ENCODE measurements around the gene SLC7A7.
"Not testable (repeated sequence)": the region's sequence is repeated elsewhere in the genome, so short reads cannot be mapped to it uniquely, and the experiment has no call there.

The SLC7A7 gene

GRCh38 chr14:22764382-22764781, 50.9 kb downstream of the SLC7A7 start:
- no peak for TF ChIP-seq CTCF (conservative IDR thresholded peaks at IDR 0.05)

GRCh38 chr14:22761734-22762133, 53.5 kb downstream of the SLC7A7 start:
- no peak overlapping the region for H3K27ac ChIP-seq
- TF ChIP-seq CTCF (conservative IDR thresholded peaks at IDR 0.05) = no peak

More at GRCh38 chr14:22764382-22764781, 50.9 kb downstream of the SLC7A7 start:
- H3K27ac ChIP-seq = no peak overlapping the region

GRCh38 chr14:22757972-22758650, 57.1 kb downstream of the SLC7A7 start:
- not testable (repeated sequence) for H3K27ac ChIP-seq

- no peak for TF ChIP-seq CTCF (conservative IDR thresholded peaks at IDR 0.05)
- no peak overlapping the region for H3K27ac ChIP-seq
Measured at GRCh38 chr14:22753586-22753985, 61.6 kb downstream of the SLC7A7 start.

- no peak overlapping the region for H3K27ac ChIP-seq
- TF ChIP-seq CTCF (conservative IDR thresholded peaks at IDR 0.05) = no peak
Measured at GRCh38 chr14:22752422-22752821, 62.8 kb downstream of the SLC7A7 start.

- TF ChIP-seq CTCF (conservative IDR thresholded peaks at IDR 0.05) = no peak
- H3K27ac ChIP-seq = no peak overlapping the region
Measured at GRCh38 chr14:22748631-22749068, 66.6 kb downstream of the SLC7A7 start.

GRCh38 chr14:22748206-22748605, 67.0 kb downstream of the SLC7A7 start:
- TF ChIP-seq CTCF (conservative IDR thresholded peaks at IDR 0.05) = no peak
- no peak overlapping the region for H3K27ac ChIP-seq

- no peak overlapping the region for H3K27ac ChIP-seq
- TF ChIP-seq CTCF (conservative IDR thresholded peaks at IDR 0.05) = no peak
Measured at GRCh38 chr14:22747769-22748168, 67.5 kb downstream of the SLC7A7 start.

All from VCaP (cell line).